Peyer's patch (tissue), 4 donors: ENCODE results near the gene N4BP2.

Experiments
- POLR2A ChIP-seq, 2 donors: fragments of 450-650 bp; IDR thresholded peaks; one replicate each; pipeline ENCODE4 v1.5.1; 2017; ENCODE audit warnings: antibody characterized with exemption in 2 of 2, mild to moderate bottlenecking in 2 of 2, moderate library complexity in 2 of 2
- TF ChIP-seq, protein P1 (sequence below), 6 experiments: fragments of 450-650 bp in 4 of 6; fragments of 200-600 bp in 2 of 6; sonication (generic) in 1 of 6; IDR thresholded peaks; one replicate each; pipeline ENCODE4 v1.5.1; 2017 to 2019; ENCODE audit warnings: antibody characterized with exemption in 6 of 6, mild to moderate bottlenecking in 3 of 6, moderate library complexity in 1 of 6

GRCh38 chr4:40190019-40190418 is 133.4 kb downstream of the N4BP2 start:
- TF ChIP-seq POLR2A (IDR thresholded peaks at IDR 0.05): no peak
- TF ChIP-seq, protein P1, sequence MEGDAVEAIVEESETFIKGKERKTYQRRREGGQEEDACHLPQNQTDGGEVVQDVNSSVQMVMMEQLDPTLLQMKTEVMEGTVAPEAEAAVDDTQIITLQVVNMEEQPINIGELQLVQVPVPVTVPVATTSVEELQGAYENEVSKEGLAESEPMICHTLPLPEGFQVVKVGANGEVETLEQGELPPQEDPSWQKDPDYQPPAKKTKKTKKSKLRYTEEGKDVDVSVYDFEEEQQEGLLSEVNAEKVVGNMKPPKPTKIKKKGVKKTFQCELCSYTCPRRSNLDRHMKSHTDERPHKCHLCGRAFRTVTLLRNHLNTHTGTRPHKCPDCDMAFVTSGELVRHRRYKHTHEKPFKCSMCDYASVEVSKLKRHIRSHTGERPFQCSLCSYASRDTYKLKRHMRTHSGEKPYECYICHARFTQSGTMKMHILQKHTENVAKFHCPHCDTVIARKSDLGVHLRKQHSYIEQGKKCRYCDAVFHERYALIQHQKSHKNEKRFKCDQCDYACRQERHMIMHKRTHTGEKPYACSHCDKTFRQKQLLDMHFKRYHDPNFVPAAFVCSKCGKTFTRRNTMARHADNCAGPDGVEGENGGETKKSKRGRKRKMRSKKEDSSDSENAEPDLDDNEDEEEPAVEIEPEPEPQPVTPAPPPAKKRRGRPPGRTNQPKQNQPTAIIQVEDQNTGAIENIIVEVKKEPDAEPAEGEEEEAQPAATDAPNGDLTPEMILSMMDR (IDR thresholded peaks at IDR 0.05): no peak
